COLO668 (cell line): ENCODE results near the gene GPALPP1.
"Not testable (repeated sequence)": the region's sequence is repeated elsewhere in the genome, so short reads cannot be mapped to it uniquely, and the experiment has no call there.

Source experiments
- DNase-seq: peaks from one replicate; lab custom pipeline; 2025; ENCODE audit not compliant: unreplicated experiment; lab: John Stamatoyannopoulos, UW

The GPALPP1 gene, protein sequence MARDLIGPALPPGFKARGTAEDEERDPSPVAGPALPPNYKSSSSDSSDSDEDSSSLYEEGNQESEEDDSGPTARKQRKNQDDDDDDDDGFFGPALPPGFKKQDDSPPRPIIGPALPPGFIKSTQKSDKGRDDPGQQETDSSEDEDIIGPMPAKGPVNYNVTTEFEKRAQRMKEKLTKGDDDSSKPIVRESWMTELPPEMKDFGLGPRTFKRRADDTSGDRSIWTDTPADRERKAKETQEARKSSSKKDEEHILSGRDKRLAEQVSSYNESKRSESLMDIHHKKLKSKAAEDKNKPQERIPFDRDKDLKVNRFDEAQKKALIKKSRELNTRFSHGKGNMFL

DNA sequence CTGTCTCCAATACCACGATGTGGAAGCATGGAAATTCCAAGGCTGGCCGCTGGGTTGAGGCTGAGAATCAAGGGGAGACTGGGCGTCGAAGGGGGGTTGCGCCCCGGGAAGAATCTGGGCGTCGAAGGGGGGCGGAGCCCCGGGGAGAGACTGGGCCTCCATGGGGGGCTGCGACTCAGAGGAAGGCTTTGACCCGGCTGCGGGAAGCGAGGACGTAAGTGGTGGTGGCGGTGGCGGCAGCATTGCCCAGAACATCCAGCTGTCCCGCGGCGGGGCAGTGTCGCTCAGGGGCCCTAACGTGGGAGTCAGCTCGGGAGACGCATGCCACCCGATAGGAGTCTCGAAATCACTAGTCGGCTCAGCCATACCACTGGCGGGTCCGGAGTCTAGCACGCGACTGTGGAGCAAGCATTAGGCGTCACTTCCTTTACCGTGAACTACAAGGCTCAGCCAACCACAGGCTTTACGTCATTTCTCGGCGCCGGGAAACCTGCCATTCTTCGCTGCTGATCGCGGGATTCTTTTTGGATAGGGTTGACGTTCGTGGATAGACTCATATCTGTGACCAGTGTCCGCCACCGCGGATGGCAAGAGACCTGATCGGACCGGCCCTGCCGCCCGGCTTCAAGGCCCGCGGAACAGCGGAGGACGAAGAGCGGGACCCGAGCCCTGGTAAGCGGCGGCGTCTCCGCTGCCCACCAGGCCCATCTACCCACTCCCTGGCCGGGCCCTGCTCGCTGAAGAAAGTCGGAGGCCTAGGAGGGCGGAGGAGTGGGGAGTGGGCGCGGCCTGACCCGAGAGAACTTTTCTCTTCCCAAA is at the start of gene GPALPP1, which contains the start of gene NUFIP1:
TSS of gene GPALPP1 (plus strand) at position 468 of the 819 bp plus-strand sequence. CDS start at position 585, 117 bp downstream.
TSS of gene NUFIP1 (minus strand) at position 401 of the 819 bp plus-strand sequence. CDS start at position 366, 35 bp downstream.
- DNase-seq: peak; percentile 98

DNA sequence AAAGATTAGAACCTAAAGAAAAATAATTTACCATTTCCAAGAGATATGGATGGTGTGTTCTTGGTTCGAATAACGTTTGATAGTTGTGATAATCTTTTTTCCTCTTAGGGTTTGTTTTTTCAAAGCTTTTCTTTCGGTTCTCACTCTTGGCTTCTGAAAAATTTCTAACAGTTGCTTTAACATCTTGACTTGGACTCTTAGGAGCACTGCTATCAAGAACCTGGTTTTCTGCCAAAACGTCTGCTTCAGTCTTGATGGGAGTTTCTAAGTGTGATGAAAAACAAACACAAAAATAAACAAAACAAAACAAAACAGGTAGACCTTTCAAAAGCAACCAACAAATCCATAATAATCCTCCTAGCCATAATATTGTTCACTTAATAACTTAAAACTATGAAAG is 45.9 kb upstream of the GPALPP1 start:
- not testable (repeated sequence) for DNase-seq

DNA sequence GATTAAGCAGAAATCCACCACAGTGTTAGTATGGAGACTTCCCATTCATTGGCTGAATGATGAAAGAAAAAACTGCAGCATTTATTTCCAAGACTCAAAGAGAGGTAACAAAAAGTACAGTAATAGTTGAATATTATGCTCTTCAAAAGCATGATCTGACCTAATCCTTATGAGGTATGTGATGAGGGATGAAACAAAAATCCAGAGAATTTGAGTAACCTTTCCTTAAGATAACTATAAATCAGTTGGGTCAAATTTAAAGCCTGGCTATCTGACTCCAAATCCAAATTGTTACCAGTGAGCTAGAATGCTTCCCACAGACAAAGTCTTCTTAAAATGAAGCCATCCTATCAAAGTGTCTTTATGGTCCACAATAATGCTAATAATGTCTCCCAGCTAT is 38.2 kb upstream of the GPALPP1 start:
- DNase-seq: no peak

DNA sequence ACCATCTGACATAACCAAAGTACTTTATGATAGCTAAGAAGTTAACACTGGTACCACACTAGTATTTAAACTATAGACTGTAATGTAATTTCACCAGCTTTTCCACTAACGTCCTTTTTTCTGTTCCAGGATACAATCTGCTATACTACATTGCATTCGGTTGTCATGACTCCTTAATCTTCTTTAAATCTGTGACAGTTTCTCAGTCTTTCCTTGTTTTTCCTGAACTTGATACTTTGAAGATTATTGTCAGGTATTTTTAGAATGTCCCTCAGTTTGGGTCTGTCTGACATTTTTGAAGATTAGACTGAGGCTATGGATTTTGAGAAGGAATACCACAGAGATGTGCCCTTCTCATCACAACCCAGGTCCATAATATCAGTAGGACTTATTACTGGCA is 36.7 kb upstream of the GPALPP1 start:
- no peak for DNase-seq

DNA sequence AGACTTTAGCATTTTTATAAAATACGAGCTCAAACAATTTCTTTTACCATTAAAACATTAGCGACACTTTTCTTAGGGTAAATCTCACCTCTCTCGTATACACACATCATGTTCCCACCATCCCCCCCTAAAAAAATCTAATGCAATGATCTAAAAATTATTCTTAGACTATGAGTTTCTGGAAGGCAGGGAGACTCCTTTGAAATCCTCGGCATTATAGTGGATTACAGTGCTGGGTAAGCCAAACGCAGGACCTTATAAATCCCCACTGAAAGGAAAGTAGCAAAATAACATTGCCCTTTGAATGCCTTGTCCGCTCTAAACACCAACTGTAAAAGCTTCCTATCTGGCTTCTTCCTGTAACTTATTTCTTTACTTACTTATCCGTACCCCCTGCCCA is 35.1 kb upstream of the GPALPP1 start:
- DNase-seq: no peak

DNA sequence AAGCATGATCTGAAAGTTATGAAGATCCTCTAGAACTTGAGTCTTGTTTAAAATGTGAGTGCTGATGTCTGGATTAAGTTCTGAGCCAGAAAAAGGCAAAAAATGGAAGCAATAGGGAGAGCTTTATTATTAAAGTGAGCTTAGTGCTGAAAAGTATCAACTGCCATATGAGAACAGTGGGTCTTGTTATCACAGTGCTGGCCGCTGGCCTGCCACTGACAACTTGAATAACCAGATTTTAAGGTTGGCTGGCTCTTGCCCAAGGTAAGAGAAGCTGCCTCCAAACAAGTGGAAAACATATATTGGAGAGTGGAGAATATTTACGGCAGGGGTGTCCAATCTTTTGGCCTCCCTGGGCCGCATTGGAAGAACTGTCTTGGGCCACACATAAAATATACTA is 33.9 kb upstream of the GPALPP1 start:
- DNase-seq: no peak

DNA sequence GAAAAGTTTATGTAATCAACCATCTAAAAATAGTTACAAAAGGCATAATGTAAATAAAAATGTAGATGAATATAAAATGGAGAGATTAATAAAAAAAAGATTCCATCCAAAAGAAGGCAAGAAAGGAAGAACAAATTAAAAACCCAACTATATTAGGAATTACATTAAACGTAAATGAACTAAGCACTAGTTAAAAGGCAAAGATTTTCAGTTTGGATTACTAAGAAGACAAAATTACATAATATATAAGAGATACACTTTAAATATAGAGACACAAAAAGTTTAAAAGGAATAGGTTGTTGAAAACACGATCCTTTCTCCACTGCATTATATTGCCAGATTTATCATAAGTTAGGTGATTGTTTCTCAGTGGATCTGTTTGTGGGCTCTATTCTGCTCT is 27.3 kb upstream of the GPALPP1 start:
- DNase-seq: no peak

DNA sequence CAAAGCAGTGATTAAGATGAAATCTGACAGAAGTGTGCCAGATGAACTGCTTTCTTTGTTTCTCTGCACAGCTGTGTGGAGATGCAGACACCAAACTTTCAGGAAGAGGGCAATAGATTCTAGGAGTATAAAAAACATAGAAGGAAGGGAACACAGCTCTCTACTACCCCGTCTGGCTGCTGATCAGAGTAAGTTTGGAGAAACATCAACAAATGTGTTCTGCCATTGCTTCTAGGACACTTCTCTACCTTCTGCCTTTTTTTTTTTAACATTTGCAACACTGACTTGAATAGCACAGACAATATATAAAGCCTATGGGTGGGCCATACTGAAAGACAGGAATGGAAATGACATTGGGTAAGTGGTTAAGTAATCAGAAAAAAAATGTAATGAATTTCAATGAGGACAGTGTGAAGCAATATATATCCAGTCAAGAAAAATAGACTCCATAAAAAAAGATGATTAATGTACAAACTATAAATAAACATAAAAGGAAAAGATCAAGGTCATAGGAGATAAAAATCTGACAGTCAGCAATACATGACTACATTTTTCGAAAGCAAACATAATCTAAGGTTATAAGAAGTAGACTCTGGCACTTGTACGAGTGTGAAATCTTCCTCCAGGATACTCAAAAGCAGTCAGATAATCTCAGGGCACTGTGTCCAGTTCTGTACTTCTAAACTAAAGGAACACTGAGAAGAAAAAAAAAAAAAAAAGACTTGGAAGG is 21.5 kb upstream of the GPALPP1 start:
- DNase-seq: no peak

DNA sequence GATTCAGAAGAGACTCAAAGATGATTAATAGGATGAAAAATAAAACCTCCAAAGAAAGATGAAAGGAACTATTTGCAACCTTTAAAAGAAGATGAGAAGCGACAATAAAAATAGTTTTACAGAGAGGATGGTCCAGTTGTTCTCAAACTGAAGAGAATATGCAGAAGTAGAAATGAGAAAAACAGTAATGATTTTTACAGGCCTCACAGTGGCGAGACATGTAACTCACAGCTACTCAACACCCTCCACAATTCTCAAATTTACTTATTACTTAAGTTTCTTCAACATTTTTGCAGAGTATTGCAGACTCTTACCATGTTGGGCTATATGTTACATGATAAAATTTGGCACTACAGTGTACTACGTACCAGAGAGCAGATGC is 20.9 kb upstream of the GPALPP1 start:
- DNase-seq: no peak

DNA sequence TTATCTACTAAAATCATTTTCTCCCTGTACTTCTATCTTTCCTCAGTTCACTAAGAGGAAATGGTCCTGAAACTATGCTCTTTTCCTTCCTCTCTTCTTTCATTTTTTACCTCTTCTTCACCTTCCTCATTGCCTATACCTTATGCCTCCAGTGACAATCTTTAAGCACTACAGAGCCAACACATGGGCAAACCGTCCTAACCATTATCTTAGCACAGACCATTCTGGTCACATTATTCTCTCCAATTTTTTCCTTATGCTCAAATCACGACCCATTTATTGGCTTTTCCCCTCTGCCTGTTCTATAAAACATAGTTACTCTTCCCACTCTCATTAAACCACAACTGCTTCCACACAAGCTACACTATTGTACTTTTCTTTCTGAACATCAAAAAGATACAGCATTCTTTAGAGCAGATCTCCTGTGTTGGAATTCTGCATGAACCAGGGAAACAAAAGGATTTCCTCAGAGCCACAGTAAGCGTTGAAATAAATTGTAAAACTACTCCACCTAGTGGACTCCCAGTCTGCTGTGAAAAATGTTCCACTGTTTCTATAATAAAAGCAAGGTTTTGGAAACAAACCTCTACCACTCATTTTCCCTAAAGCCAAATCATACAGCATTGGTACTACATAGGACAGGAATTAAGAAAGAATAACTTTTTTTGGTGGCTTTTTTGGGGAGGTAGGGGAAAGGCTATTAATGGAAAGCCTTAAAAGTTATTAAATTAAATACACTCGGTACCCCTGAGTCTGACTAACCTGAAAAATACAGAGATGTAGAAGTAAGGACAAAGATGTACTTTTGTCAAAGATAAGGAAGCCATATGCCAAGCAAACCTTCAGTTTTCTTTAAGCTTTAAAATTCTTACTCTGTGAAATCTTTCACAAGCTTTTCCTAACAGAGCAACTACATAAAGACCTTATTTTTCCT is 19.5 kb upstream of the GPALPP1 start:
- no peak for DNase-seq

DNA sequence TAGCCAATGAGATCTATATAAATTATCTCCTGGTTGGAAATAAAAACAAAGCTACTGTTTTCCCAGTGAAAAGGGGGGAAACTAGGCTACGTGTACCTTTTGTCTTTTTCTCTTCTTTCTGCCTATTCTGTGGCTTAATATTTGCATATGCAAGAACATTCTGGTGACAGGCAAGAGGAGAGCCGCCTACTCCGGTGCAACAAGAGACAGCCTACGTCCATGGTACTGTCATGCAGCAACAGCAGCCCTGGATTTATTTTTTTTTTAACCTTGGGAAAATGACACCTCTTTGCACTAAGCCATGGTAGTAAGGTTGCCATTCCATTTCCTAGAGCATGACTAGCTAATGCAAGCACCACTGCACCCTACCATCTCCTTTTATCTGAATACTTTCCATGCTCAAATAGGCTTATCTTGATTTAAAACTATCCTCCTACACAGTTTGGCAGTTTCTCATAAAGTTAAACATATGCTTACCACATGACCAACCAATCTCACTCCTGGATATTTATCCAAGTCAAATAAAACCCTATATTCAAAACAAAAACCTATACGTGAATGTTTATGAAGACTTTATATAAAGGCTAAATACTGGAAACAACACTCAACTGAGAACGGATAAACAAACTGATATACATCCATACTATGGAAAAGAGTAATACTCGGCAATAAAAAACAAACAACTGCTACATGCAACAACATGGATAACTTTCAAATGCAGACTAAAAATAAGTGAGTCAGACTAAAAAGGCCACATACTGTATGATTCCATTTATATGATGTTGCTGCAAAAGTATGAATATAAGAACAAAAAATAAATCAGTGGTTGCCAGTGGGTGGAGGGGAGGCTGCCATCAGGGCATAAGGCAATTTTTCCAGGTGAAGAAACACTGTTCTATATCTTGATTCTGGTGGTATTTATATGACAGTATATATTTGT is 17.4 kb upstream of the GPALPP1 start:
- no peak for DNase-seq

DNA sequence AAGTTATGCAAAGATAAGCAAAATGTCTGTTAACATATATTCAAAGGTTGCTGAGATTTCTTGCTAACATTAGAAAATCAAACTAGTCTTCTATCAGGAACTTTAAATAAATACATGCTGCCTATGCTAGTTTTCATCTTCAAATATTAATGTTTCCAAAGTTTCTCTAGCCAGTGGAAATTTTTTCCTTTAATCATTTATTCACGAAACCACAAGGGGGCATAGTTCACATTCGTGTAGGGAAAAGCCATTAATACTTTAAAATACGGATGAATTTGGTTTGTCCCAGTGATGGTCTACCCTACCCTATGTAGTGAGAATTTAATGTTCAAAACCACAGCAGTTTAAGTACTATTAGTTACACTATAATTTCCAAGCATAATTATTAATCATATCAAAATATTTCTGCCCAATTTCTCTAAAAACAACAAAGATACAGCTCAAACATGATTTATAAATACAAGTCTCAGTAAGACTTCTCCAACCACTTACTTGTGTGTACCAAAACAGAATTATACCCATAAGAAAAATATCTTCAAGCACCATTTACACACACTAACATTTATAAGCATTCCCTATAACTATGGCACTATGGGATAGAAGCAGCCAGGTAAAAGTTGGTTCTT is 16.3 kb upstream of the GPALPP1 start:
- DNase-seq: no peak

DNA sequence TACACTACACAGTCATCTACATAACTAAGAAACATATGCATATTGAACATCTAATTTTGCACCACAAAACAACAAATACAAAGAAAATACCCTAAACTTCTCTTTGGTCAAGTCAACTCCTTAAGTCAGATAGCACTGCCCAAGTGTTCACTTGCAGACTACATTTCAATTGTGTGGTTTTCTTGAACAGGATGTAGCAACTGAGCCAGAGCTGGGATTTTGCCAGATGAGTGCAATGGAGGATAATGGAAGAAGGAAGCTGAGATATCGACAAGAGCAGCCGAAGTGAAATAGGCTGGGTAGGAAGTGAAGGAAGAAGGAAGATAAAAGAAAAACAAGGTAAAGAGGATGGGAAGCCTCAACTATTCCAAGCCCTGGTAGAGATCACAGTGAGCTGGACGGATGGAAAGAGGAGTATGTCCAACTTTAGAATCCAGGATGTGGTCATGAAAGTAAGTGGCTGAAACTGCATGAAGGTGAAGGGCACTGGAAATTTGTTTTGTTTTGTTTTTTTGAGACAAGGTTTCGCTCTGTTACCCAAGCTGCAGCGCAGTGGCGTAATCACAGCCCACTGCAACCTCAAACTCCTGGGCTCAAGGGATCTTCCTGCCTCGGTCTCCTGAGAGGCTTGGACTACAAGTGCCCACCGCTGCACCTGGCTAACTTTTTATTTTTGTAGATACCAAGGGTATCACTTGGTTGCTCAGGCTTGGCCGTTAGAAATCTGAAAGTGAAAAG is 15.1 kb upstream of the GPALPP1 start:
- no peak for DNase-seq

DNA sequence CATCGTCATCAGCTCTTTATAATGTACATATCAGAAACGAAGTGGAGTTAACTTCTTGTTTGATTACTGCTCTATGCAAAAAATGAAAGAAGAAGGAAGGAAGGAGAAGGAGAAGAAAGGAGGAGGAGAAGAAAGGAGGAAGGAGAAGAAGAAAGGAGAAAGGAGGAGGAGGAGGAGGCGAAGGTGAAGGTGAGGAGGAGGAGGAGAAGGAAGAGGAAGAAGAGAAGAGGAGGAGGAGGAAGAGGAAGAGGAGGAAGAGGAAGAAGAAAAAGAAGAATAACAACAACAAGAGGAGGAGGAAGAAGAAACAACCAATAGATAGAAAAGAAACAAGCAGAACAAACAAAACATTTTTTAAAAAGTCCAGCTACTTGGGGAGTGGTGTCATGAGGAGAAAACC is 13.1 kb upstream of the GPALPP1 start:
- no peak for DNase-seq

DNA sequence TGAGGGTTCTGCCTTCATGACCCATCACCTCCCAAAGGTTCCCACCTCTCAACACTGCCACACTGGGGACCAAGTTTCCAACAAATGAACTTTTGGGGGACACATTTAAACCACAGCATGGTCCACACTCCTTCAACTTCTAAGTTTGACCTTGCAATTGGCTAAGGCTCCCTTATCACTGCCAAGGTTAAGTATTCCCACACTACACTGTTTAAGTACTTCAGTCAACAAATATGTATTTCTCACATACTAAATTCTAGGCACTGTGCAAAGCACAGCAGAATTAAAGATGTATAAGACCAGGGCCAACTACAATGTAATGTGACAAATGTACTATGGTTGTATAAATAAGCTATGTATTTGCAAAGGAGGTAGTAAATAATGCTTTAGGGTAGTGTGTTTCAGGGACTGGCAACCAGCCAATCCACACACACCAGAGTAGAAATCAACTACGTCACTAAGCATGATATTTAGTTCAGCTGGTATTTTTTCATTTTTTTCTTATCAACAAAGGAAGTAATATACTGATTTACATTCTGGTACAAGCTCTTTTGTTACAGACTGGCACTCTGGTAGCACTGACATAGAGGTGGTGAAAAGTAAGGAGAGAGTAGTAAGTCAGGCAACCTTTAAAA is 12.3 kb upstream of the GPALPP1 start:
- no peak for DNase-seq

DNA sequence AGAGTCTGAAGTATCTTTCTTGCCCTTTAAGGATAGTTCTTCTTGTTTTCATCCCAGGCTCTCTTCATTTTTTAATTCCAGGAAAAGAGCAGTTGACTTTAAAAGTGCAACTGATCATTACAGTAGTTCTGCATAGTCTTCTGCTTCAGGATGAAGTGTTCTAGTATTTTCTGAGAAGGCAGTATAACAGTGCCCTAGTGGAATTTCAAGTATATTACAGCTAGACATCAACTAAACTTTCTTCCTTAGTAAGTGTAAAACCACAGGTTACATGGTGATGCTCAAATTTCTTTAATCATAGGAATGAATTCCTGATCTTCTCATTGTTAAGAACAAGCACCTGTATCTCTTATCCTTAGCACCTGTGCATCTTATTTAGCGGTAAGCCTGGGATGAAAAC is 11.0 kb upstream of the GPALPP1 start:
- no peak for DNase-seq

DNA sequence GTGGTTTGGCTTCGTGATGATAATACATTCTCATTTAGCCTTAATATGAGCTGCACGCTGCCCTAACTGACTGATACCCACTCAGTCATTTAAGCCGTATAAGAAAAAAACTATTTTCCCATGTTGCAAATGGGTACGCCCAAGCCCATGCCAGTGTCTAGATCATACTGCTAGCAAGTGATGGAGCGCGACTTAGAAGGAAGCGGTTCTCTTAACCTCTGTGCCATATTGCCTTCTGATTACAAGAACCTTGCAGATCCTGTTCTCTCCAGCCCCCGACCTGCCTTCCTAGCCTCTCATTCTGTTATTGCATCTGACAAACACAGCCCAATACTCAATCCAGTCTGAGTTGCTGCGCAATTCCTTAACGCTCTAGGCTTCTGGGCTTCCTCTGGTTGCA is 603 bp downstream of the GPALPP1 start:
- no peak for DNase-seq

DNA sequence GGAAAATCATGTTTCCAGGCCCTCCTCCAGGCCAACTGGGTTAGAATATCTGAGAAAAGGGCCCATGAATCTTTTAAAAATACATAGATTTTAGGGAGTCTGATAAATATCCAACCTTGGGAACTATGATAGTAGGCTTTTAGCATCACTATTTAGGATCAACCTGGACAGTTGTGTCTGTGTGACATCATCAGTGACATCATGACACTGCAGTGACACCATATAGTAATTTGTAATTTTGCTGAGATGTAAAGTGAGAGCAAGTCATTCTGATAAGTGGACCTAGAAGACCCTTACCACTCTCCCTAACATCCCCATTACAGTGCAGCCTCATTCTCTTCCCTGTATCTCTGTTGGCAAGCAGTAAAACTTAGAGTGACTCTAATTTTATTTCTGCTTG is 14.1 kb downstream of the GPALPP1 start:
- no peak for DNase-seq
